OCI-LY3 (cell line): ENCODE data around the gene MSI2.

Experiments used
- H2AFZ ChIP-seq: fragments of 200-600, 300-600 bp; shearing (Covaris generic); 2 replicates; pipeline ENCODE4 v1.6.0; 2014; ENCODE audit warnings: antibody characterized with exemption, low read depth, low read length
- H3K27ac ChIP-seq: fragments of 200-600, 300-600 bp; sonication (generic); 2 replicates; pipeline ENCODE4 v1.5.1; 2014; ENCODE audit warnings: mild to moderate bottlenecking, low read length, moderate library complexity, mixed read lengths
- H3K27me3 ChIP-seq: fragments of 200-600, 300-600 bp; sonication (generic); 2 replicates; pipeline ENCODE4 v1.6.1; 2014; ENCODE audit warnings: low read depth, low read length, mixed read lengths
- H3K36me3 ChIP-seq: fragments of 200-600, 300-600 bp; sonication (generic); replicated peaks from 2 replicates; pipeline ENCODE3; 2014; ENCODE audit warnings: low read depth, low read length, mixed read lengths
- H3K4me1 ChIP-seq: fragments of 300-600, 200-600 bp; sonication (generic); 2 replicates; pipeline ENCODE4 v1.6.1; 2014; ENCODE audit warnings: low read length, mixed read lengths
- H3K4me2 ChIP-seq: fragments of 200-600, 300-600 bp; sonication (generic); 2 replicates; pipeline ENCODE4 v1.6.1; 2014; ENCODE audit warnings: low read length, mixed read lengths
- H3K4me3 ChIP-seq: fragments of 300-600, 200-600 bp; sonication (generic); 2 replicates; pipeline ENCODE4 v1.5.1; 2014; ENCODE audit warnings: antibody characterized with exemption, mild to moderate bottlenecking, low read length, moderate library complexity
- H3K79me2 ChIP-seq: fragments of 300-600, 200-600 bp; shearing (Covaris generic); 2 replicates; pipeline ENCODE4 v1.6.1; 2014; ENCODE audit warnings: mild to moderate bottlenecking, low read length, mixed read lengths
- H3K9ac ChIP-seq: fragments of 300-600, 200-600 bp; shearing (Covaris generic); 2 replicates; pipeline ENCODE4 v1.6.0; 2014; ENCODE audit warnings: mild to moderate bottlenecking, low read length, moderate library complexity
- H3K9me3 ChIP-seq: fragments of 200-600, 300-600 bp; shearing (Covaris generic); 2 replicates; pipeline ENCODE4 v1.6.1; 2014; ENCODE audit warnings: low read length, mixed read lengths; ENCODE audit not compliant: insufficient read depth
- H4K20me1 ChIP-seq: fragments of 200-600, 300-600 bp; sonication (generic); 2 replicates; pipeline ENCODE4 v1.6.1; 2016; ENCODE audit warnings: low read length, mixed read lengths; ENCODE audit not compliant: insufficient read depth
- EZH2phosphoT487 ChIP-seq: fragments of 200-600 bp; shearing (Covaris generic); IDR thresholded peaks from 2 replicates; pipeline ENCODE4 v1.6.1; 2018; ENCODE audit warnings: antibody characterized with exemption, mixed run types, low read depth
- TF ChIP-seq, protein P1 (sequence below): fragments of 200-600, 300-600 bp; sonication (generic); IDR thresholded peaks from 2 replicates; pipeline ENCODE4 v1.5.1; 2014; ENCODE audit warnings: antibody characterized with exemption, low read length, low read depth

Gene MSI2

DNA sequence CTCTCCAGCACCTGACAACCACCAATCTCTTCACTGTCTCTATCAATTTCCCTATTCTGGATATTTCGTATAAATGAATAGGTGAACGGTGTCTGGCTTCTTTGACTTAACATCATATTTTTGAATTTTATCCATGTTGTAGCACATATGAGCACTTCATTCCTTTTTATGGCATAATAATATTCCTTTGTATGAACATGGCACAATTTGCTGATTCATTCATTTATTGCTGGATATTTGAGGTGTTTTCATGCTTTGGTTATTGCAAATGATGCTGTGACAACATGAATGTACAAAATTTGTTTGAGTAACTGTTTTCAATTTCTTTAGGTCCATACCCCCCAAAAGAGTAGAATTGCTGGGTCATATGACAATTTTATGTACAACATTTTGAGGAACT, 476.8 kb downstream of the MSI2 start:
- TF ChIP-seq, protein P1, sequence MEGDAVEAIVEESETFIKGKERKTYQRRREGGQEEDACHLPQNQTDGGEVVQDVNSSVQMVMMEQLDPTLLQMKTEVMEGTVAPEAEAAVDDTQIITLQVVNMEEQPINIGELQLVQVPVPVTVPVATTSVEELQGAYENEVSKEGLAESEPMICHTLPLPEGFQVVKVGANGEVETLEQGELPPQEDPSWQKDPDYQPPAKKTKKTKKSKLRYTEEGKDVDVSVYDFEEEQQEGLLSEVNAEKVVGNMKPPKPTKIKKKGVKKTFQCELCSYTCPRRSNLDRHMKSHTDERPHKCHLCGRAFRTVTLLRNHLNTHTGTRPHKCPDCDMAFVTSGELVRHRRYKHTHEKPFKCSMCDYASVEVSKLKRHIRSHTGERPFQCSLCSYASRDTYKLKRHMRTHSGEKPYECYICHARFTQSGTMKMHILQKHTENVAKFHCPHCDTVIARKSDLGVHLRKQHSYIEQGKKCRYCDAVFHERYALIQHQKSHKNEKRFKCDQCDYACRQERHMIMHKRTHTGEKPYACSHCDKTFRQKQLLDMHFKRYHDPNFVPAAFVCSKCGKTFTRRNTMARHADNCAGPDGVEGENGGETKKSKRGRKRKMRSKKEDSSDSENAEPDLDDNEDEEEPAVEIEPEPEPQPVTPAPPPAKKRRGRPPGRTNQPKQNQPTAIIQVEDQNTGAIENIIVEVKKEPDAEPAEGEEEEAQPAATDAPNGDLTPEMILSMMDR = no peak
- no peak for TF ChIP-seq EZH2phosphoT487
- H3K79me2 ChIP-seq = no peaks in the 10 kb centered on the region
- no peaks in the 10 kb centered on the region for H3K9me3 ChIP-seq
- H2AFZ ChIP-seq = no peak overlapping the region
- H3K9ac ChIP-seq = no peak overlapping the region
- H3K4me1 ChIP-seq = peaks cover 23% of the 10 kb centered on the region
- peaks cover 18% of the 10 kb centered on the region for H3K27me3 ChIP-seq
- no peak overlapping the region for H3K4me2 ChIP-seq
- H3K4me3 ChIP-seq = no peak overlapping the region
- H4K20me1 ChIP-seq = no peaks in the 10 kb centered on the region
- H3K27ac ChIP-seq = no peak overlapping the region
- H3K36me3 ChIP-seq = no peaks in the 10 kb centered on the region
